Progenitor cell of endocrine pancreas (in vitro differentiated cells): ENCODE measurements around the gene PDE4A. TPM values are rescaled to one million over a fixed set of nuclear protein-coding genes. Genes with fewer than 3 reads are reported as not detected.
A peak's percentile ranks its signal among the peaks of the same experiment; 100 is the strongest.

Experiments used
- DNase-seq: peaks from one replicate; pipeline ENCODE4 v3.0.0; 2021; ENCODE audit warnings: low spot score; ENCODE audit not compliant: unreplicated experiment
- H3K27ac Mint-ChIP-seq: 2 replicates; pipeline ENCODE4 v1.8.0; 2021; ENCODE audit warnings: mild to moderate bottlenecking, moderate library complexity, mixed read lengths
- H3K27me3 Mint-ChIP-seq: 2 replicates; pipeline ENCODE4 v1.8.0; 2021; ENCODE audit warnings: mixed read lengths
- H3K36me3 Mint-ChIP-seq: 2 replicates; pipeline ENCODE4 v1.8.0; 2022; ENCODE audit warnings: mixed read lengths; ENCODE audit not compliant: insufficient read depth
- H3K4me1 Mint-ChIP-seq: 2 replicates; pipeline ENCODE4 v1.8.0; 2021; ENCODE audit warnings: low read depth, mixed read lengths
- H3K4me3 Mint-ChIP-seq: 2 replicates; pipeline ENCODE4 v1.8.0; 2021; ENCODE audit warnings: low read depth, mild to moderate bottlenecking, moderate library complexity, mixed read lengths
- H3K9me3 Mint-ChIP-seq: 2 replicates; pipeline ENCODE4 v1.8.0; 2021; ENCODE audit warnings: low read depth, mixed read lengths
- CTCF ChIP-seq: fragments of 200-600 bp; sonication (generic); IDR thresholded peaks from one replicate; pipeline ENCODE4 v1.5.0; 2021; ENCODE audit warnings: antibody characterized with exemption, mild to moderate bottlenecking; ENCODE audit not compliant: unreplicated experiment
- microRNA-seq: library from miRNA; unstranded; fragments of <30 nt; microRNA quantifications from one replicate; pipeline ENCODE4 v1.1.0, GENCODE V29; 2020; ENCODE audit warnings: borderline number of aligned reads; ENCODE audit not compliant: unreplicated experiment
- total RNA-seq: library from RNA; stranded (reverse); gene quantifications from 2 replicates; pipeline ENCODE4 v1.2.1, GENCODE V29; 2021

The PDE4A gene
- total RNA-seq, 1 donor from 2014 or later = 0.72 TPM

DNA sequence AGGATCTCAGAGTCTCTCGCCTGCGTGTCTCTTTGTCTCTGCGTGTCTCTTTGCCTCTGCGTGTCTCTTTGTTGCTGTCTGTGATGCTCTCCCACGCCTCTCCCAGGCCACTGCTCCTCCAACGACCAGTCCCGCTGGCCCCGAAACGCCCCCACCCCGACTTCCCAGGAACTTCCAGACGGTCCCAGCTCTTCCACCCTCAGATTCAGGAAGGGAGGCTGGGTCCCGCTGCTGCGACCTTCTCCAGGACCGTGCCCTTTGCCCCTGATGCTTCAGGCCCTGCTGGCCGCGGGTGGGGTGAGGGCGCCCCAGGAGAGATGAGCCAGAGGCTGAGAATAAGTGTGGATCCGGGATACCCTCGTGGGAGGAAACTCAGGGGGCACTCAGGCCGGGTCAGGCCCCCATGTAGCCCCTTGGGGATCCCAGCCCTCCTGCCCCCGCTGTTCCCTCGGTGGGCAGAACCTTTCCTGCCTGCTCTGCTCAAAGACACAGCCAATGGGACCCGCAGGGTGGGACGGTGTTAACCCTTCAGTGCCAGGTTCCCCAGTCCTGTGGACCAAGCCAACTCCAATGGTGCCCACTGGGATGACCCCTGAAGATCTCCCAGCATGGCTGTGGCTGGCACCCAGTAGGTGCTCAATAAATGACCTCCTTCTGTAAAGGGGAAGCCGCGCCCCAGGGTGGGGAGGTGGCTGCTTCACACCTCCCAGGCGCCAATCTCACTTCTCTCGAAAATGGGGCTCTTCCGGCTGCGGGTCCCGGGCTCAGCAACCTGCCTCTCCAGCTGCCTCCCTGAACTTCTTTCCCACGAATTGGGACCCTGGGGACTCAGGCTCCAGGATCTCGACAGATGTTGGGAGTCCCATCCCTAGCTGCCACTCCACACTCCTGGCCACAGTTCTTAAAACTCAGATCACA is 98.4 kb downstream of the PDE4A start:
- peaks cover 8% of the 10 kb centered on the region for H3K4me1 Mint-ChIP-seq
- TF ChIP-seq CTCF = no peak
- DNase-seq = no peak
- no peaks in the 10 kb centered on the region for H3K9me3 Mint-ChIP-seq
- H3K36me3 Mint-ChIP-seq = no peaks in the 10 kb centered on the region
- H3K27me3 Mint-ChIP-seq = peaks cover 44% of the 10 kb centered on the region
- H3K27ac Mint-ChIP-seq = no peak overlapping the region
- H3K4me3 Mint-ChIP-seq = peak overlapping the region; percentile 19

Small RNA genes lying within 50 kb of the gene (microRNA-seq; reads per million reads assigned to microRNA genes)
- gene MIR1181 = not detected

Other genes starting within 250 kb of the PDE4A start
- gene DNMT1, start 225.6 kb upstream of the PDE4A start, total RNA-seq = 150 TPM in 2 replicates
- gene S1PR2, start 189.2 kb upstream of the PDE4A start, total RNA-seq = 17.9 and 19.2 TPM in 2 replicates
- 51.7 and 52.9 TPM in 2 replicates for gene MRPL4, start 168.3 kb upstream of the PDE4A start, total RNA-seq
- gene ICAM1, start 149.4 kb upstream of the PDE4A start, total RNA-seq = 0.17 and 0.20 TPM in 2 replicates
- gene ICAM4, start 133.6 kb upstream of the PDE4A start, total RNA-seq = not detected in 2 replicates
- not detected in 2 replicates for gene ICAM5, start 130.6 kb upstream of the PDE4A start, total RNA-seq
- gene ZGLP1, start 110.7 kb upstream of the PDE4A start, total RNA-seq = 20.0 and 26.8 TPM in 2 replicates
- gene FDX2, start 104.5 kb upstream of the PDE4A start, total RNA-seq = 23.2 and 24.7 TPM in 2 replicates
- 50.5 and 53.4 TPM in 2 replicates for gene RAVER1, start 87.0 kb upstream of the PDE4A start, total RNA-seq
- 5.1 and 6.3 TPM in 2 replicates for gene ICAM3, start 80.9 kb upstream of the PDE4A start, total RNA-seq
- gene TYK2, start 40.0 kb upstream of the PDE4A start, total RNA-seq = 147 and 148 TPM in 2 replicates
- gene CDC37, start 17.0 kb upstream of the PDE4A start, total RNA-seq = 148 and 149 TPM in 2 replicates
- gene KEAP1, start 82.8 kb downstream of the PDE4A start, total RNA-seq = 64.7 and 76.6 TPM in 2 replicates
- not detected in 2 replicates for gene S1PR5, start 96.9 kb downstream of the PDE4A start, total RNA-seq
- 44.9 and 52.6 TPM in 2 replicates for gene ATG4D, start 123.4 kb downstream of the PDE4A start, total RNA-seq
- gene KRI1, start 145.5 kb downstream of the PDE4A start, total RNA-seq = 32.1 and 35.0 TPM in 2 replicates
- 4.2 and 5.0 TPM in 2 replicates for gene CDKN2D, start 148.4 kb downstream of the PDE4A start, total RNA-seq
- gene AP1M2, start 166.8 kb downstream of the PDE4A start, total RNA-seq = 107 and 110 TPM in 2 replicates
- gene SLC44A2, start 205.0 kb downstream of the PDE4A start, total RNA-seq = 159 and 164 TPM in 2 replicates
- 761 and 784 TPM in 2 replicates for gene ILF3, start 233.8 kb downstream of the PDE4A start, total RNA-seq